OCI-LY3 (cell line): ENCODE results near the gene TMEM86B.

Experiments used
- H2AFZ ChIP-seq: fragments of 200-600, 300-600 bp; shearing (Covaris generic); 2 replicates; pipeline ENCODE4 v1.6.0; 2014; ENCODE audit warnings: antibody characterized with exemption, low read depth, low read length
- H3K27ac ChIP-seq: fragments of 200-600, 300-600 bp; sonication (generic); 2 replicates; pipeline ENCODE4 v1.5.1; 2014; ENCODE audit warnings: mild to moderate bottlenecking, low read length, moderate library complexity, mixed read lengths
- H3K27me3 ChIP-seq: fragments of 200-600, 300-600 bp; sonication (generic); 2 replicates; pipeline ENCODE4 v1.6.1; 2014; ENCODE audit warnings: low read depth, low read length, mixed read lengths
- H3K36me3 ChIP-seq: fragments of 200-600, 300-600 bp; sonication (generic); replicated peaks from 2 replicates; pipeline ENCODE3; 2014; ENCODE audit warnings: low read depth, low read length, mixed read lengths
- H3K4me1 ChIP-seq: fragments of 300-600, 200-600 bp; sonication (generic); 2 replicates; pipeline ENCODE4 v1.6.1; 2014; ENCODE audit warnings: low read length, mixed read lengths
- H3K4me2 ChIP-seq: fragments of 200-600, 300-600 bp; sonication (generic); 2 replicates; pipeline ENCODE4 v1.6.1; 2014; ENCODE audit warnings: low read length, mixed read lengths
- H3K4me3 ChIP-seq: fragments of 300-600, 200-600 bp; sonication (generic); 2 replicates; pipeline ENCODE4 v1.5.1; 2014; ENCODE audit warnings: antibody characterized with exemption, mild to moderate bottlenecking, low read length, moderate library complexity
- H3K79me2 ChIP-seq: fragments of 300-600, 200-600 bp; shearing (Covaris generic); 2 replicates; pipeline ENCODE4 v1.6.1; 2014; ENCODE audit warnings: mild to moderate bottlenecking, low read length, mixed read lengths
- H3K9ac ChIP-seq: fragments of 300-600, 200-600 bp; shearing (Covaris generic); 2 replicates; pipeline ENCODE4 v1.6.0; 2014; ENCODE audit warnings: mild to moderate bottlenecking, low read length, moderate library complexity
- H3K9me3 ChIP-seq: fragments of 200-600, 300-600 bp; shearing (Covaris generic); 2 replicates; pipeline ENCODE4 v1.6.1; 2014; ENCODE audit warnings: low read length, mixed read lengths; ENCODE audit not compliant: insufficient read depth
- H4K20me1 ChIP-seq: fragments of 200-600, 300-600 bp; sonication (generic); 2 replicates; pipeline ENCODE4 v1.6.1; 2016; ENCODE audit warnings: low read length, mixed read lengths; ENCODE audit not compliant: insufficient read depth
- CTCF ChIP-seq: fragments of 200-600, 300-600 bp; sonication (generic); IDR thresholded peaks from 2 replicates; pipeline ENCODE4 v1.5.1; 2014; ENCODE audit warnings: antibody characterized with exemption, low read length, low read depth
- EZH2phosphoT487 ChIP-seq: fragments of 200-600 bp; shearing (Covaris generic); IDR thresholded peaks from 2 replicates; pipeline ENCODE4 v1.6.1; 2018; ENCODE audit warnings: antibody characterized with exemption, mixed run types, low read depth

Gene TMEM86B

GRCh38 chr19:55220525-55220924 is 8.0 kb downstream of the TMEM86B start:
- Histone ChIP-seq H3K4me3 (no peak overlapping the region), H3K79me2 (no peaks in the 10 kb centered on the region), H3K36me3 (peaks cover 37% of the 10 kb centered on the region), H4K20me1 (no peaks in the 10 kb centered on the region), H2AFZ (no peak overlapping the region), H3K27me3 (no peaks in the 10 kb centered on the region), H3K4me1 (no peaks in the 10 kb centered on the region), H3K9me3 (no peaks in the 10 kb centered on the region), H3K9ac (no peak overlapping the region), H3K4me2 (no peak overlapping the region), H3K27ac (no peak overlapping the region)
- TF ChIP-seq EZH2phosphoT487 (no peak), CTCF (no peak)

DNA sequence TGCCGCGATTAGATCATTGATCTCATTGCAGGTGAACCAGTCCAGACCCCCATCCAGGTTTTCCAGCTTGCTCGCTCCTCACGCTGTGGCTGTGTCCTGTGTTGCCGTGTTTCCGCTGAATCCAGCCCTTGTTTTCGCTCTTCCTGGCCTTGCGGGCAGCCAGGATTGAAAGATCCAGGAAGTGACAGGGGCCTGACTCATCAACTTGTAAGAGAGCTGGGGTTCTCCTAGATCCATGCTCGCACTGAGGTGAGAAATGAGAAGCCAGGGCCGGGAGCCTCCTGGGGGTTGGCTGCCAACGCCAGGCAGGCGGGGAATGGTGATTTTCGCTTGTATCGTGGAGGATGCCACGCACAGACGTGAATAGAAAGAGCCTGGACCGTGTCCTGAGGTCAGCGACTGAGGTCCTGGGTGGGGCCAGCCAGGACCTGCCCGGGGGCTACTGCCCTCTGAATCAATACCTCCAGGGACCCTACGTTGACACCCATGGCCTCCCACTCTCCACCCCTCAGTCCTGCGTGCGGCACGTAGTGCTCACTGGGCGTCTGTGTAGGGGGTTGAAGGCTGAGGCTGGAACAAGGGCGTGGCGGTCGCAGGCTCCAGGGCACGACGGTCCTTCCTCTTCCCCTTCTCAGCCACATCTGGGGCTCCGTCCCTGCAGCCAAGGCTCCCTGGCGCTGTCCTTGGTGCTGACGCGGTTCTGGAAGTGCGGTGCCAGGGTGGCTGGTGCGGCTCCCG is 11.9 kb downstream of the TMEM86B start:
- Histone ChIP-seq H4K20me1 (no peaks in the 10 kb centered on the region), H3K9me3 (peaks cover 7% of the 10 kb centered on the region), H3K36me3 (peaks cover 18% of the 10 kb centered on the region), H3K9ac (no peak overlapping the region), H3K4me3 (no peak overlapping the region), H3K27ac (no peak overlapping the region), H3K27me3 (no peaks in the 10 kb centered on the region), H3K79me2 (no peaks in the 10 kb centered on the region), H3K4me1 (no peaks in the 10 kb centered on the region), H2AFZ (no peak overlapping the region), H3K4me2 (no peak overlapping the region)
- TF ChIP-seq CTCF: no peak

GRCh38 chr19:55213547-55213946 is 15.0 kb downstream of the TMEM86B start:
- H3K4me2 ChIP-seq: no peak overlapping the region
- TF ChIP-seq CTCF (no peak), EZH2phosphoT487 (no peak)
- no peaks in the 10 kb centered on the region for H3K4me1 ChIP-seq
- no peaks in the 10 kb centered on the region for H4K20me1 ChIP-seq
- no peaks in the 10 kb centered on the region for H3K79me2 ChIP-seq
- no peak overlapping the region for H3K4me3 ChIP-seq
- H3K9ac ChIP-seq: no peak overlapping the region
- H3K27ac ChIP-seq: no peak overlapping the region
- no peaks in the 10 kb centered on the region for H3K27me3 ChIP-seq
- no peaks in the 10 kb centered on the region for H3K36me3 ChIP-seq
- H2AFZ ChIP-seq: no peak overlapping the region
- peaks cover 7% of the 10 kb centered on the region for H3K9me3 ChIP-seq

- H3K4me2 ChIP-seq: no peak overlapping the region
- no peaks in the 10 kb centered on the region for H4K20me1 ChIP-seq
- no peak overlapping the region for H3K4me3 ChIP-seq
- no peaks in the 10 kb centered on the region for H3K36me3 ChIP-seq
- H3K9ac ChIP-seq: no peak overlapping the region
- no peaks in the 10 kb centered on the region for H3K79me2 ChIP-seq
- no peak overlapping the region for H3K27ac ChIP-seq
- TF ChIP-seq EZH2phosphoT487 (no peak), CTCF (peak; percentile 51)
- peaks cover 7% of the 10 kb centered on the region for H3K9me3 ChIP-seq
- H3K4me1 ChIP-seq: no peaks in the 10 kb centered on the region
- H3K27me3 ChIP-seq: no peaks in the 10 kb centered on the region
- H2AFZ ChIP-seq: no peak overlapping the region
Measured at GRCh38 chr19:55212447-55212846, 16.1 kb downstream of the TMEM86B start.
